Tongue (tissue), 2 donors: Measurements from ENCODE around the gene CACNA1E. TPM values are rescaled to one million over a fixed set of nuclear protein-coding genes. Genes with fewer than 3 reads are reported as not detected.
A peak's percentile ranks its signal among the peaks of the same experiment; 100 is the strongest.

Source experiments
- DNase-seq: peaks from one replicate; pipeline ENCODE4 v3.0.0-alpha.2; 2015
- total RNA-seq: library from RNA; depleted of rRNA; stranded (reverse); fragments of >200 nt; gene quantifications from one replicate; pipeline ENCODE4 v1.2.3, GENCODE V29; 2014

Gene CACNA1E
- total RNA-seq, 1 donor from 2014 or later: 0.41 TPM

GRCh38 chr1:181485287-181486097, 2.2 kb downstream of the CACNA1E start:
- peak; percentile 55 for DNase-seq

GRCh38 chr1:181486098-181486420, 2.7 kb downstream of the CACNA1E start:
- DNase-seq: no peak

- DNase-seq: peak; percentile 39
Observed at GRCh38 chr1:181488866-181489265, 5.5 kb downstream of the CACNA1E start.

GRCh38 chr1:181490276-181490675, 7.0 kb downstream of the CACNA1E start:
- peak; percentile 52 for DNase-seq

- DNase-seq: peak; percentile 93
Observed at GRCh38 chr1:181490740-181491712, 7.7 kb downstream of the CACNA1E start.

- peak; percentile 33 for DNase-seq
Observed at GRCh38 chr1:181493166-181493565, 9.8 kb downstream of the CACNA1E start.

- no peak for DNase-seq
Observed at GRCh38 chr1:181493885-181494284, 10.6 kb downstream of the CACNA1E start.

- DNase-seq: no peak
Observed at GRCh38 chr1:181496759-181497158, 13.4 kb downstream of the CACNA1E start.

GRCh38 chr1:181497870-181498269, 14.6 kb downstream of the CACNA1E start:
- no peak for DNase-seq

GRCh38 chr1:181499825-181500224, 16.5 kb downstream of the CACNA1E start:
- DNase-seq: no peak

- no peak for DNase-seq
Observed at GRCh38 chr1:181500636-181501035, 17.3 kb downstream of the CACNA1E start.

GRCh38 chr1:181501612-181502011, 18.3 kb downstream of the CACNA1E start:
- DNase-seq: no peak

GRCh38 chr1:181503171-181503810, 20.0 kb downstream of the CACNA1E start:
- peak; percentile 50 for DNase-seq

- peak; percentile 46 for DNase-seq
Observed at GRCh38 chr1:181504399-181504842, 21.1 kb downstream of the CACNA1E start.

GRCh38 chr1:181506563-181507353, 23.4 kb downstream of the CACNA1E start:
- DNase-seq: no peak

GRCh38 chr1:181508486-181509165, 25.3 kb downstream of the CACNA1E start:
- no peak for DNase-seq

GRCh38 chr1:181513786-181514297, 30.5 kb downstream of the CACNA1E start:
- DNase-seq: no peak

GRCh38 chr1:181514298-181515290, 31.3 kb downstream of the CACNA1E start:
- DNase-seq: no peak

- no peak for DNase-seq
Observed at GRCh38 chr1:181516706-181517105, 33.4 kb downstream of the CACNA1E start.
